Endometrium (tissue), 2 donors: ENCODE results near the gene C6orf62.
"Not testable (repeated sequence)": the region's sequence is repeated elsewhere in the genome, so short reads cannot be mapped to it uniquely, and the experiment has no call there.

ENCODE experiments used
- FAIRE-seq: peaks from 2 replicates; lab custom pipeline; 2012; peaks lifted over from hg19 to GRCh38; lab: Jason Lieb, UNC
- donor health status: control.
- donor health status: control.

The C6orf62 gene

GRCh38 chr6:24696097-24696496 is 22.9 kb downstream of the C6orf62 start:
- FAIRE-seq, result no peak

- not testable (repeated sequence) for FAIRE-seq
Observed at GRCh38 chr6:24695635-24696034, 23.3 kb downstream of the C6orf62 start.

GRCh38 chr6:24694198-24694597 is 24.8 kb downstream of the C6orf62 start:
- FAIRE-seq, result no peak

- no peak for FAIRE-seq
Observed at GRCh38 chr6:24692848-24693592, 25.9 kb downstream of the C6orf62 start.

- FAIRE-seq, result no peak
Observed at GRCh38 chr6:24692415-24692814, 26.5 kb downstream of the C6orf62 start.

GRCh38 chr6:24692003-24692402 is 27.0 kb downstream of the C6orf62 start:
- no peak for FAIRE-seq

- no peak for FAIRE-seq
Observed at GRCh38 chr6:24691550-24691949, 27.4 kb downstream of the C6orf62 start.

GRCh38 chr6:24690593-24690992 is 28.4 kb downstream of the C6orf62 start:
- FAIRE-seq, result no peak

- no peak for FAIRE-seq
Observed at GRCh38 chr6:24689964-24690363, 29.0 kb downstream of the C6orf62 start.

- no peak for FAIRE-seq
Observed at GRCh38 chr6:24686946-24687345, 32.0 kb downstream of the C6orf62 start.

- FAIRE-seq, result no peak
Observed at GRCh38 chr6:24686408-24686807, 32.5 kb downstream of the C6orf62 start.

GRCh38 chr6:24683297-24684296 is 35.4 kb downstream of the C6orf62 start:
- FAIRE-seq, result no peak

- no peak for FAIRE-seq
Observed at GRCh38 chr6:24680582-24680981, 38.4 kb downstream of the C6orf62 start.

GRCh38 chr6:24678792-24679352 is 40.1 kb downstream of the C6orf62 start:
- not testable (repeated sequence) for FAIRE-seq

- FAIRE-seq, result no peak
Observed at GRCh38 chr6:24673625-24674024, 45.3 kb downstream of the C6orf62 start.

GRCh38 chr6:24672620-24673182 is 46.3 kb downstream of the C6orf62 start:
- no peak for FAIRE-seq

GRCh38 chr6:24671077-24671476 is 47.9 kb downstream of the C6orf62 start:
- not testable (repeated sequence) for FAIRE-seq

- FAIRE-seq, result not testable (repeated sequence)
Observed at GRCh38 chr6:24670492-24670891, 48.5 kb downstream of the C6orf62 start.

- no peak for FAIRE-seq
Observed at GRCh38 chr6:24668997-24669361, 50.0 kb downstream of the C6orf62 start.

GRCh38 chr6:24668066-24668996 is 50.6 kb downstream of the C6orf62 start:
- FAIRE-seq, result not testable (repeated sequence)

- FAIRE-seq, result no peak
Observed at GRCh38 chr6:24667378-24667803, 51.6 kb downstream of the C6orf62 start.
